ENCODE measurements around the gene SCN5A. TPM values are rescaled to one million over a fixed set of nuclear protein-coding genes. Genes with fewer than 3 reads are reported as not detected.

SCN5A gene
- polyA plus RNA-seq, 1 donor from 2014 or later: not detected

GRCh38 chr3:38515367-38515766 lies 134.1 kb downstream of the SCN5A start:
- Histone ChIP-seq H3K27ac (ENCODE audit: low read length) (no peak overlapping the region), H4K20me1 (ENCODE audit: insufficient read depth) (no peaks in the 10 kb centered on the region), H3K79me2 (replicated peaks; ENCODE audit: insufficient read depth, low read length) (no peaks in the 10 kb centered on the region), H3K9me2 (ENCODE audit: insufficient read depth, low read length) (no peaks in the 10 kb centered on the region), H2AFZ (ENCODE audit: low read depth, low read length) (no peak overlapping the region), H3F3A (ENCODE audit: insufficient read depth, low read length, poor library complexity, severe bottlenecking) (no peaks in the 10 kb centered on the region), H3K27me3 (ENCODE audit: insufficient read depth, low read depth, low read length) (no peaks in the 10 kb centered on the region), H3K4me2 (ENCODE audit: low read length) (no peak overlapping the region), H3K4me3 (ENCODE audit: low read length) (no peak overlapping the region), H3K9ac (ENCODE audit: low read length) (no peak overlapping the region), H3K36me3 (ENCODE audit: insufficient read depth, low read length) (peaks cover 14% of the 10 kb centered on the region), H3K9me3 (ENCODE audit: low read length) (no peaks in the 10 kb centered on the region)
- TF ChIP-seq EZH2 (IDR thresholded peaks at IDR 0.05; ENCODE audit: borderline replicate concordance, insufficient read depth, low read length, poor library complexity, severe bottlenecking) (no peak), CTCF (IDR thresholded peaks at IDR 0.05; ENCODE audit: poor library complexity, severe bottlenecking) (no peak), POLR2AphosphoS5 (IDR thresholded peaks at IDR 0.05) (no peak), EP300 (conservative IDR thresholded peaks at IDR 0.05; ENCODE audit: poor library complexity, severe bottlenecking) (no peak), RAD21 (conservative IDR thresholded peaks at IDR 0.05) (no peak), SMC3 (conservative IDR thresholded peaks at IDR 0.05; ENCODE audit: poor library complexity) (no peak), MXI1 (conservative IDR thresholded peaks at IDR 0.05; ENCODE audit: poor library complexity, severe bottlenecking) (no peak), REST (IDR thresholded peaks at IDR 0.05; ENCODE audit: borderline replicate concordance) (no peak), TAF1 (IDR thresholded peaks at IDR 0.05; ENCODE audit: low read depth) (no peak)

- H3K9ac ChIP-seq (ENCODE audit: low read length): no peak overlapping the region
- TF ChIP-seq CTCF (IDR thresholded peaks at IDR 0.05; ENCODE audit: poor library complexity, severe bottlenecking) (no peak), RAD21 (conservative IDR thresholded peaks at IDR 0.05) (no peak)
- no peak overlapping the region for H3K27ac ChIP-seq (ENCODE audit: low read length)
- H3K9me3 ChIP-seq (ENCODE audit: low read length): no peaks in the 10 kb centered on the region
- H3K9me2 ChIP-seq (ENCODE audit: insufficient read depth, low read length): no peaks in the 10 kb centered on the region
- no peaks in the 10 kb centered on the region for H4K20me1 ChIP-seq (ENCODE audit: insufficient read depth)
- H3K79me2 ChIP-seq (replicated peaks; ENCODE audit: insufficient read depth, low read length): no peaks in the 10 kb centered on the region
- no peak overlapping the region for H2AFZ ChIP-seq (ENCODE audit: low read depth, low read length)
- no peak overlapping the region for H3K4me2 ChIP-seq (ENCODE audit: low read length)
- peaks cover 12% of the 10 kb centered on the region for H3K36me3 ChIP-seq (ENCODE audit: insufficient read depth, low read length)
- no peak overlapping the region for H3K4me3 ChIP-seq (ENCODE audit: low read length)
- no peaks in the 10 kb centered on the region for H3F3A ChIP-seq (ENCODE audit: insufficient read depth, low read length, poor library complexity, severe bottlenecking)
- no peaks in the 10 kb centered on the region for H3K27me3 ChIP-seq (ENCODE audit: insufficient read depth, low read depth, low read length)
Measured at GRCh38 chr3:38511546-38511945, 137.9 kb downstream of the SCN5A start.

All from neural cell (in vitro differentiated cells).